GM18858 (cell line): ENCODE data around the gene TGDS.
A peak's percentile ranks its signal among the peaks of the same experiment; 100 is the strongest.

Experiments used
- ATAC-seq: cut with Tn5 transposase; IDR thresholded peaks from one replicate; pipeline ENCODE4 v1.9.1; 2021; ENCODE audit not compliant: unreplicated experiment

Gene TGDS

DNA sequence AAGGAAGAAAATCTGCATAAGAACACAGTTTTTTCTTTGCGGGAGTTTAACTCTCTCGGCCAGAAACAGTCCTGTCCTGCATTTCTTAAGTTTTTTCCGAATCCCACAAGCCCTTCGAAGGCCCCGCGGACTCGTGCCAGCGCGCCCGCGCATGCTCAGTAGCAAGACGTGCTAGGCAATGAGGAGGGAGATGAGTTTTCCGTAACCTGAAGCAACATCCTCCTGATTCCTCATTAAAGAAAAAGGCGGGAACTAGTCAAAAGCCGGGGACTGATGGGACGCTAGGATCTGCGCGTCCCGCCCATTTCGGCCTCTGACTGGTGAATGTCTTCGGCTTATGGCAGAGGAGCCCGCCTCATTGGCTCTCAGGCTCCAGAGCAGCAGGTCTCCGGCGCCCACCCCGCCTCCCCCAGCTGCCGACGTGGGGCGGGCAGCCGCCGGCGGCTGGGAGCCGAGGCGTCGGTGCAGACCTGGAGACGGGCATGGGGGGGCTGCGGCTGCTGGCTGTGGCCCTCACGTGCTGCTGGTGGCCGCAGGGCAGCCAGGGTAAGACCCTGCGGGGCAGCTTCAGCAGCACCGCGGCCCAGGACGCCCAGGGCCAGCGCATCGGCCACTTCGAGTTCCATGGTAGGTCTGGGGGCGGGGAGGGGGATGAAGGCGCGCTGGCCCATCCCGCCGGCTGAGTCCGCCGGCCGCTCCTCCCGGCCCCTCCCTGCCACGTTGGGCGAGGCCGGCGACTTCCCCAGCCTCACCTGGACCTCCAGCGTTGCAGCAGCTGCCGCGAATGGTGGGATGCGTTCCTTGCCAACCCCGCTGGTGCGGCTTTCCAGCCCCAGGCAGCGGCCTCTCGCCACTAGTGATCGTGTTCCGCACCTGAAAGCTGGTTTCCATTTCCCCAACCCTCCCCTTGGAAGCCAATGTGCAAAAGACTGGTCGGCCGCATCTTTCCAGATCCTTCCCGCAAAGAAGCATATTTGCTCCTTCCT is 5.8 kb upstream of the TGDS start, which contains the start of gene GPR180:
TSS of gene GPR180 (plus strand) at position 412 of the 986 bp plus-strand sequence. CDS start at position 483, 71 bp downstream.
- ATAC-seq = peak; percentile 98

GRCh38 chr13:94599877-94600276 is 3.9 kb upstream of the TGDS start:
- no peak for ATAC-seq

GRCh38 chr13:94598281-94598680 is 2.3 kb upstream of the TGDS start:
- no peak for ATAC-seq

- no peak for ATAC-seq
Measured at GRCh38 chr13:94596575-94596971, 621 bp upstream of the TGDS start.

GRCh38 chr13:94595001-94595949 is 677 bp downstream of the TGDS start:
- no peak for ATAC-seq

GRCh38 chr13:94590744-94591143 is 5.2 kb downstream of the TGDS start:
- ATAC-seq = peak; percentile 32

GRCh38 chr13:94588541-94588940 is 7.4 kb downstream of the TGDS start:
- no peak for ATAC-seq

- ATAC-seq = no peak
Measured at GRCh38 chr13:94586371-94586770, 9.6 kb downstream of the TGDS start.

- ATAC-seq = no peak
Measured at GRCh38 chr13:94585543-94586101, 10.3 kb downstream of the TGDS start.

GRCh38 chr13:94583926-94584325 is 12.0 kb downstream of the TGDS start:
- ATAC-seq = no peak

DNA sequence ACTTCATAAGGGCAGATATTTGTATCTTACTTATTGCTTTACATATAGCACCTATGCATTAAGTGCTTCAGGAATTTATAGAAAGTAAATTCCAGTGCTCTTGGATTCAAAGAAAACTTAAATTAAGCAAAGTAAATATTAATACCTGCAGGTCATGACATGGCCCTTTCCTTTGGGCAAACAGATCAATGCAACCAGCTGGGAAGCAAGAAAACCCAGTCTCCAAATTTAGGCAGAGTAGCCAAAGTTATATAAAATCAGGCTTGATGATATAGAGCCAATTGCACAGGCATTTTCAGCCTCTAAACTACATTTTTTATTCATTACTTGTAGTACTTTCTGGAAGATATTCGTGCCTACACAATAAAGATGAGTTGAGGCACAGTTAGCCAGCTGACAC is 16.9 kb downstream of the TGDS start:
- ATAC-seq = no peak

DNA sequence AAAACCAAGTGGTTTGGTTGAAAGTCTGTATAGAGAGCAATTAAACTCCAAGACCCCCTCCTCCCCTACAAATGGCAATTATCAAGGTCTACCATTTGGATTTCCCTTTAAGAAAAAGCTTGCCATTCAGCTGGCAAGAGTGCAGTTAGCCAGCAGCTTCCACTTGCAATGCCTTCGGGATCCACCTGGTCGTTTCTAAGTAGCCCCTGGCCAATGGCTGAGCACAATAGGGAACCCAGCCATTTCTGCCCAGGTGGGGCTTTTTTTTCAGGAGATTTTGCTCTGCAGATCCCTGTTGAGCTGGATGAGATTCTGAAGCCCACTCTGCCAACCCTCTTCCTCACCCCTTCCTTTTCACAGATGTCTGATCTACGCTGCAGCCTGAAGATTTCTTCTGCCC is 26.3 kb downstream of the TGDS start:
- ATAC-seq = no peak

DNA sequence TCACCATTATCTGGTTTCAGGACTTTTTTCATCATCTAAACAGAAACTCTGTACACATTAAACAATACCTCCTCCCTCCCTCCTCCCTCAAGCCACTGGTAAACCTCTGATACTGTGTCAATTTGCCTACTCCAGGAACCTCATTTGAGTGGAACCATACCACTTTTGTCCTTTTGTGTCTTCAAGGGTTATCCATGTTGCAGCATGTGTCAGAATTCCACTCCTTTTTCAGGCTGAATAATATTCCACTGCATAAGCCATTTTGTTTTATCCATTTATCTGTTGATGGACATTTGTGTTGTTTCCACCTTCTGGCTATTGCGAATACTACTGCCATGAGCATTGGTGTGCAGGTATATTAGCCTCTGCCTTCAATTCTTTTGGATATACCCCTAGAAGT is 27.5 kb downstream of the TGDS start:
- ATAC-seq = no peak

- no peak for ATAC-seq
Measured at GRCh38 chr13:94567581-94567980, 28.4 kb downstream of the TGDS start.

GRCh38 chr13:94561126-94561525 is 34.8 kb downstream of the TGDS start:
- ATAC-seq = no peak

- ATAC-seq = no peak
Measured at GRCh38 chr13:94560116-94560515, 35.8 kb downstream of the TGDS start.

GRCh38 chr13:94559222-94559795 is 36.6 kb downstream of the TGDS start:
- no peak for ATAC-seq

DNA sequence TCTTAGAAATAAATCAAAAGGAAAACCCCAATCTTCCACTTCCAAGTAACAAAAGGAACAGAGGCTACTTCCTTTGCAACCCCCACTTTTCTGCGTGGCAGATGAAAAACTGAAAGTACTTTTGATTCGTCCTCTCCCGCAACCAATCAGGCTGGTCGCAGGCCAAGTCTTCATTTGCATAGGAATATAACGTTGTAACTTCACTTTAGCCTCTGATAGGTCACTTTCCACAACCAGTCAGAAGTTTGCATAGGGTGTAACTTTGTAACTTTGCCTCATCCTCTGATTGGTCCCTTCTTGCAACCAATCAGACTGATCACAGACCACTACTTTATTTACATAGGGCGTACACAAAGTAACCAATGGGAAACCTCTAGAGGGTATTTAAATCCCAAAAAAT is 37.2 kb downstream of the TGDS start:
- ATAC-seq = no peak

DNA sequence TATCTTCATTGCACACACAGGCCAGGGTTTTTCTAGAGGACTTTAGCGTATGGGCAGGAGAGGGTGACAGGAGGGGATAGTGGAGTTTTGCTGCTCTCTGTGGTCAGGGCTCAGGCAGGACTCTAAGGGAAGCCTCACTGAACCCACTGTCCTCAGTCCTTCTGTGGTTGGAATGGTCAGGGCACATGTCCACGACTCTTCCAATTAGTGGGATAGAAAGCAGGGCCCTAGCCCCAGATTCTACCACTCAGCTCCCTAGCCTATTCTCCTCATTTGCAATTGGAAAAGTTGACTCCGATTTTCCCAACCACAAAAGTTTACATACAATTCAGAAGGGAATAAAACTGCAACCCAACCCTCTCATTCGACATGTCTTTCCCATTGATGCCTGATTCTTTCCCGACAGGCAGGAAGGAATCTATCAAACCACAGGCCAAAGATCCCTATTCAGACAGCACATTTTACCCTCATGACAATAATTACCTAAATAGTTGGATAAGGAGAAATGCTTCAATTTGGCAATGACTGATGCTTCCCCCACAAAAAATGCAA is 38.2 kb downstream of the TGDS start:
- no peak for ATAC-seq

DNA sequence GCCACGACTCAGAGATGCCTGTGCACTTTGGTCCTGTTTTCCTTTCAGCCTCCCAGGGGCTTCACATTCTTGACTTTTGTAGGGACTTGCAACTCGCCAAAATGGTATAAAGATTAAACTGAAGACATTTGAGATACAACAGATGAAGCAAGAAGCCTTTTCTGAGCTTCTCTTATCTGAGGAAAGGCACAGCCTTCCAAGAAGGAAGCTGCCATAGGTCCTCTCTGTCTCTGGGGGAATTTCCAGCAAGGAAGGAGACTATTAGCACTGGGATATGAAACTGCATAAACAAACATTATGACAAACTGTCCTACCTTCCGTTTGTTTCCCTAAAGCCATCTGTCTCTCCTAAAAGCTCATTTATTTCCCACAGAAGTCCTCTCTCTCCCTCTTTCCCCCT is 39.3 kb downstream of the TGDS start:
- ATAC-seq = no peak

- ATAC-seq = no peak
Measured at GRCh38 chr13:94556041-94556440, 39.9 kb downstream of the TGDS start.
